ENCODE results near the gene IRF5.

The IRF5 gene

DNA sequence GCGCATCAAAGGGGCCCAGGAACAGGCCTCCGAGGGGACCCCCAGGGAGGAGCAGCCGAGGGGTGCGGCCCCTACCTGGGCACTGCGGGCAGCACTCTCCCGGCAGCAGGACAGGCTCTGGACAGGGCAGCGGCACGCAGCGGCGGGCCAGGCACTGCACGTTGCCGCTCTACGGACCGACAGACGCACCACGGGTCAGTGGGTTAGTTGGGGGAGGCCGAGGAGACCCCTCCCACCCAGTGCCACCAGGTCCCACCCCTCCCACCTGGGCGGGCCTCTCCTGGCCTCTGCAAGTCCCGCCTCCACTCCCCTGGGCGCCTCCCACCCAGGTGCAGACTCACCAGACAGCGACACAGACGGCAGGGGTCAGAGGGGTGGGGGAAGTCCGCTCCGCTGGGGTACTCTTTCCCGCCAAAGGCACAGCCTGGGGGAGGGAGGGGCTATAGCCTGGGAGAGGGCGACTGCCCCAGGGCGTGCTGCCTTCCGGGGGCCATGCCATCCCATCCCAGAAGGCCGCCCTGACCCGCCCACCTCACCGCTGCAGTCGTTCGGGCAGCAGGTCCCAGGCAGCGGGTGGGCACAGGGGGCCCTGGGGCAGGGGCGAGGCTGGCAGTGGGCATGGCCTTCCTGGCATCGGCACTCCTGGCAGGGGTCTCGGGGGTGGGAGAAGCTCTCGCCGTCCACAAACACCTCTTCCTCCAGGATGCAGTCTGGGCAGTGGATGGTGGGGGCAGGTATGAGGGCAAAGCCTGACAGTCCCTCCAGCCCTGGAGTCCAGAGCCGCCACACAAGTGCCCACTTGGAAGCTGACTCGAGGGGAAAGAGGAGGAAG is 46.4 kb upstream of the IRF5 start:
- CTCF ChIA-PET, result interaction anchor here (2.0 kb wide), 1 partner anchor 8 kb away, joined by 9 read pairs; no protein-coding TSS in a partner anchor
- POLR2A ChIA-PET, result no interaction called here
- no peak overlapping the region for H3K4me3 ChIP-seq (ENCODE audit: low read depth, low read length)
- DNase-seq (ENCODE audit: low read depth, low spot score), result no peak
- TF ChIP-seq, protein P1, sequence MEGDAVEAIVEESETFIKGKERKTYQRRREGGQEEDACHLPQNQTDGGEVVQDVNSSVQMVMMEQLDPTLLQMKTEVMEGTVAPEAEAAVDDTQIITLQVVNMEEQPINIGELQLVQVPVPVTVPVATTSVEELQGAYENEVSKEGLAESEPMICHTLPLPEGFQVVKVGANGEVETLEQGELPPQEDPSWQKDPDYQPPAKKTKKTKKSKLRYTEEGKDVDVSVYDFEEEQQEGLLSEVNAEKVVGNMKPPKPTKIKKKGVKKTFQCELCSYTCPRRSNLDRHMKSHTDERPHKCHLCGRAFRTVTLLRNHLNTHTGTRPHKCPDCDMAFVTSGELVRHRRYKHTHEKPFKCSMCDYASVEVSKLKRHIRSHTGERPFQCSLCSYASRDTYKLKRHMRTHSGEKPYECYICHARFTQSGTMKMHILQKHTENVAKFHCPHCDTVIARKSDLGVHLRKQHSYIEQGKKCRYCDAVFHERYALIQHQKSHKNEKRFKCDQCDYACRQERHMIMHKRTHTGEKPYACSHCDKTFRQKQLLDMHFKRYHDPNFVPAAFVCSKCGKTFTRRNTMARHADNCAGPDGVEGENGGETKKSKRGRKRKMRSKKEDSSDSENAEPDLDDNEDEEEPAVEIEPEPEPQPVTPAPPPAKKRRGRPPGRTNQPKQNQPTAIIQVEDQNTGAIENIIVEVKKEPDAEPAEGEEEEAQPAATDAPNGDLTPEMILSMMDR (IDR thresholded peaks at IDR 0.05; ENCODE audit: insufficient read depth, low read length, missing control alignments), result no peak

DNA sequence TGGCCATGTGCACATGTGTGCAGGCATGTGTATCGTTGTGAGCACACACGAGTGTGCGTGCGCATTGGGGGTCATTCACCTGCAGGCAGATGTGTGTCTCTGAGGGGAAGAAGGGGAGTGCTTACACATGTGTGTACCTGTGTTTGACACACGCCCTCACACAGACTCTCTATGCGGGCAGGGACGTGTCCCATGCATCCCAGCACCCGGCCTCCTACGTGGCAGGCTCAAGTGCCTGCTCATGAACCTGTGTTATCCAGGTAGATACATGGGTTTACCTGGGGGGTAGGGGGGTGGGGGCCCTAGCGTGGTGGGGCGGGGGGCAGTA is 45.8 kb upstream of the IRF5 start:
- TF ChIP-seq, protein P1 (IDR thresholded peaks at IDR 0.05; ENCODE audit: insufficient read depth, low read length, missing control alignments), result no peak
- ChIA-PET POLR2A (no interaction called here), CTCF (interaction anchor here (2.0 kb wide), 1 partner anchor 8 kb away, joined by 9 read pairs; no protein-coding TSS in a partner anchor)
- no peak for DNase-seq (ENCODE audit: low read depth, low spot score)
- H3K4me3 ChIP-seq (ENCODE audit: low read depth, low read length), result no peak overlapping the region

DNA sequence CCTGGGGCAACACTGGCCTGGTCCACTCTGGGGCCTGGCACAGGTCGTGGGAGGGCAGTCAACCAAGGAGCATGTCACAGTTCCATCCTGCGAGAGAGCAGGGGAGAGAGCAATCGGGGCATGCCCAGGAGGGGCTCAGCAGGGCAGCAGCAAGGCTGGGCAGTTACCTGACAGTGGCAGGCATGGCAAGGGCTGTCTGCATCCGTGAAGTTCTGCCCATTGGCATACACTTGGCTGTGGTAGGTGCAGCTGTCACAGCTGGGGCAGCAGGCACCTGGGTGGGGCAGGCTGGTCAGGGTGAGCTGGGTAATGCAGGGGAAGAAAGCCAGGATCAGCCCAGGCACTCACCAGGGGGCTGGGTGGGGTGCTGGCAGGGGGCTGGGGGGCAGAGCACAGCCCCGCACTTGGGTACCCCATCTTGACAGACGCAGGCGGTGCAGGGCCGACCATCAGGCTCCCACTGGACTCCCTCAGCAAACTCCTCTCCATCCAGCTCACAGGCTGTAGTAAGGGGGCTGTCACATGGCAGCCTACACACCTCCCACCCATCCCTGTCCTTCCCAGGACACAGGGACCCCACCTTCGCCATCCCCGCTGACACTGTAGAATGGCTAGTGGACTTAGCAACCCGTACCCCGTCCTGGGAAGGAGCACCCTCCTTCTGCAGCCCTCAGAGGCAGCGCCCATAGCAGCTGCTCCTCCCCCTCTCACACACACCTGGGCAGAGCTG is 45.0 kb upstream of the IRF5 start:
- no peak for DNase-seq (ENCODE audit: low read depth, low spot score)
- POLR2A ChIA-PET, result no interaction called here
- H3K4me3 ChIP-seq (ENCODE audit: low read depth, low read length), result no peak overlapping the region
- CTCF ChIA-PET, result interaction anchor here (1.5 to 2.0 kb wide), 2 partner anchors 9 to 11 kb away, joined by 3 to 9 read pairs; no protein-coding TSS in a partner anchor
- TF ChIP-seq, protein P1 (IDR thresholded peaks at IDR 0.05; ENCODE audit: insufficient read depth, low read length, missing control alignments), result no peak

DNA sequence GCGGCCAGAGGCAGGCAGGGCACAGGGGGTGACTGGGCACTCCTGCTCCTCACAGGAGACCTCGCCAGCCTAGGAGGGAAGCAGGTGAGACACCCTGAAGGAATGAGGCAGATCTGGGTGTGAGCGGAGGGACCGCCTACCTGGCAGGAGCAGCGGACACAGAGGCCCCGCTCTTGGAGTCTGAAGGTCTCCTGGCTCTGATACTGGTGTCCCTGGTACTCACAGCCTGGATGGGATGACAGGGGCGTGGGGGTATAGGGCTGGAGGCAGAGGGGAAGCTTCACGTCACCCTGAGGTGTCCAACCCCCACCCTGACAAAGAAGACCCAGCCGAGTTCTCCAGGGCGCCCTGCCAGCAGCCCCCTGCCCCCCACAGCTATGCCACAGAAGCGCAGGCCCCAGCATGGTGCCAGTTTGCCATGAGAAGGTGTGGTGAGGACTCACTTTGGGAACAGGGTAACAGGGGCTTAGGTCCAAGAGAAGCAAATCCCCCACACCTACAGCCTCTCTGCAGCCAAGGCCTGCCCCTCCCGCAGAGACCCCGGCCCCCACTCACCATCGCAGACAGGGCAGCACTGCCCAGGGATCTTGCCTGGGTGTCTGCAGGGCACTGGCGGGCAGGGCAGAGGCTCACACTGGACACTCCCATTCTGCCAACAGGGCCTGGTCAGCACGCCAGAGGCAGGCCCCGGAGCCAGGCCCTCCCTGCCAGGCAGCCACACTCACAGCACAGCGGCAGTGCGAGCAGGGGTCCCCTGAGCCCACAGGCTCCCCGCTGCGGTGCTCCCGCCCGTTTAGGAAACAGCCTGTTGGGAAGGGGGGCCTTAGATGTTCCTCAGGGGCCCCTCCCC is 44.3 kb upstream of the IRF5 start:
- CTCF ChIA-PET, result interaction anchor here (1.5 to 6.3 kb wide), 3 partner anchors 10 to 12 kb away, joined by 3 to 43 read pairs (median 9); no protein-coding TSS in a partner anchor
- POLR2A ChIA-PET, result no interaction called here

DNA sequence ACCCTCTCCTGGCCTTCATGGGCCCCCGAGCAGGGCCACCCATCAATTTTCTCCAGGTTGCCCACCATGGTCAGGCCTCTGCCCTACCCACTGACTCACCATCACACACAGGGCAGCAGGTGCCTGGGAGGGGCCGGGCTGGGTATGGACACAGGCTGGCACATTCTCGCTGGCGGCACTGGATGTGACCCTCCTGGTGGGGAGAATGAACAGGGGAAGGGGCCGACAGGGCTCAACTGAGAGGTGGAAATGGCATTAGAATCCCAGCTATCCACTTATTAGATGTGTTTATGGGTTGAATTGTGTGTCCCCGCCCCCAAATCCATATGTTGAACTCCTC is 43.7 kb upstream of the IRF5 start:
- H3K4me3 ChIP-seq (ENCODE audit: low read depth, low read length), result no peak overlapping the region
- ChIA-PET POLR2A (no interaction called here), CTCF (interaction anchor here (6.3 kb wide), 1 partner anchor 10 kb away, joined by 43 read pairs; no protein-coding TSS in a partner anchor)
- TF ChIP-seq, protein P1 (IDR thresholded peaks at IDR 0.05; ENCODE audit: insufficient read depth, low read length, missing control alignments), result no peak
- no peak for DNase-seq (ENCODE audit: low read depth, low spot score)

More for the DNA sequence above, 44.3 kb upstream of the IRF5 start:
- TF ChIP-seq, protein P1 (IDR thresholded peaks at IDR 0.05; ENCODE audit: insufficient read depth, low read length, missing control alignments), result no peak
- no peak for DNase-seq (ENCODE audit: low read depth, low spot score)
- no peak overlapping the region for H3K4me3 ChIP-seq (ENCODE audit: low read depth, low read length)
